Measurements from ENCODE around the gene TMPRSS6.
"Not testable (repeated sequence)": the region's sequence is repeated elsewhere in the genome, so short reads cannot be mapped to it uniquely, and the experiment has no call there.

Gene TMPRSS6

DNA sequence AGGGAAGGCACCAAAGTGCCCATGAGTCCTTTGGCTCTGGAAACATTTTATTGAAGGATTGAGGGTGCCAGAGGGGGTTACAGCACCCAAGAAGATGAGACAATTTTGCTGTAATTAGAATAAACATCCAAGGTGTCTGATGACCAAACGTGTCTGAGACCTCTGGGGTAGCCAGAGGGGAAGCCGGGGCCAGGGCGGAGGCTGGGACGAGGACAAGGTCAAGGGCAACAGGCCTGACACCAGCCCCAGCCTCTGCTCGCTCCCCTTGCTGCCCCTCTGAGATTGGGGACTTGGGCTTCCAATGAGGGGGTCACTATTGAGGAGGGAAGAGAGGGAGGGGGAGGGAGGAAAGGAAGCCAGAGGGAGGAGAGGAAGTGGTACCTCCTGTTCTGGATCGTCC lies 25.6 kb downstream of the TMPRSS6 start:
- no peak for DNase-seq

DNA sequence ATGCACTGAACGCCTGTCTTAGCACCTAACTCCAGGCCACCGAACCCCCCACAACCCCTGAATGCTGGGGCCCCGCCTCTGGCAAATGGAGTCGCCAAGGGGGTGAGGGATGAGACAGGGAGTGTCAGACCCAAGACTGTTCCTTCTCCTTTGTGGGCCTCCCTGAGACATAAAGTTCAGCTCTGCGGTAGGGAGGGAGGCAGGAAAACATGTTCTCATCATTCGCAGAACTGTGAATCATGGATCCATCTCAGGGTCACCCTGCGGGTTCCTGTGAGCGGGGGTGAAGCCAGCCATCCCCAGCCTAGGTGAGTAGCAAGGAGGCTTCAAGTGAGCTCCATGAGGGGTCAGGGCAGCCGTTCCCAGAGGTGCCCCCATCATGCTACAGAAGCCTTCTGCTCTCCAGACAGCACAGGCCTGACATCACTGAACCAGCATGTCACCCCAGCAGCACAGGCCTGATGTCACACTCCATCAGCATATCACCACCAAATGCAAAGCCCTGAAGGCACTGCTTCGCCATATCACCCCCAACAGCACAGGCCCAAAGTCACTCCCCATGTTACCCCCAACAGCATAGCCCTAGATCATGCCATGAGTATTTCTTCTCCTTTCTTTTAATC lies 27.2 kb downstream of the TMPRSS6 start:
- DNase-seq, result no peak

DNA sequence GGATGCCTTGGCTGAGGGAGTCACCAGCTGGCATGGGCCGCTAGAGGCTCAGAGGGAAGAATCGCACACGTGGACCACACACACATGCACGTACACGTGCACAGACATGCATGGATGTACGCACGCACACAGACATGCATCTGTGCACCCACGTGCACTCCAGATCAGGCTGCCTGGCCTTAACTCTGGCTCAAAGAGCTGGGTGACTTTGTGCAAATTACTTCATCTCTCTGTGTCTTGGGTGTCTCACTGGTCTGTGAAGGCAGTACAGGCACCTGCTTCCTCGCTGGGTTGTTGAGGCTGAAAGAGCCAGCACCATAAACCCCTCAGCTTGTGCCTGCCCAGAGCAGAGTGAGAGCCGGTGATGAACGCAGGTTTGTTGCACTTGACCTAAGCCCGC lies 28.7 kb downstream of the TMPRSS6 start:
- no peak for DNase-seq

DNA sequence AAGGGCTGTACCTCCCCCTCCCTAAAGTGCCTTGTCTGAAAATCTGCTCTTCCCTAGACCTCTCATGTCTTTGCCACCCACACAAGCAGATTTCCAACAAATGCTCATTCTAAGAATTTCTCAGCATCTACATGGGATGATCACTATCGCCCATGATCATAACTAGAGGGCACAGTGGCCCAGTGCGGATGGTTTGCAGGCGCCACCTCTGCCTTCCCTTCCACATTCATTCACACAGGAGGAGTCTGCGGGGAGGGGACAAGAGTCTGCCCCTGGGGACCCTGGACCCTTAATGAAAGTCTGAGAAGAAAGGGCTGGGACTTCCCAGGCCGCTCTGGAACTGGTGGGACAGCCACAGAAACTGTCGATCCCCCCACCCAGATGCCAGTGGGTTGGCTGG lies 29.1 kb downstream of the TMPRSS6 start:
- peak; percentile 39 for DNase-seq

DNA sequence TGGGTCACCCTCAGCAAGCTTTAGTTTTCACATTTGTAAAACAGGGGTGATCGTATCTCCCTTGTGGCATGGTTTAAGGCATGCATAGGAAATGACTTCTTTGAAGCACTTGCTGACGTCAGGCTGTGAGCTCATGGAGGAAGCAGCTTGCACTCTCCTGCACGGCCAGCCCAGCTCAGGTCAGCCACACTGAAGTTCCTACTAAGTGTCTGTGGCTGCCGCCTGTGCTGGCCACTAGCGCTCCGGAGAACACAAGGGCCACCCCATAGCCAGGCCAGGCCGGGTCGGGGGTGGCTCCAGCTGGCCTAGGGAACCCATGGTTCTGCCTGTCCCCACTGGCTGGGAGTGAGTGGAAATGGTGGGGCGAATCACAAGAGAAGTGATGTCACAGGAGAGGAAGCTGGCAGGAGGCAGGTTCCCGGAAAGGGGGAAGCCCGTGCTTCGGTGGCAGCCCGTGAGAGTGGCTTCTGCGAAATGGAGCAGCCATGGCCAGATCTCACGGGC lies 29.8 kb downstream of the TMPRSS6 start:
- DNase-seq, result peak; percentile 90

DNA sequence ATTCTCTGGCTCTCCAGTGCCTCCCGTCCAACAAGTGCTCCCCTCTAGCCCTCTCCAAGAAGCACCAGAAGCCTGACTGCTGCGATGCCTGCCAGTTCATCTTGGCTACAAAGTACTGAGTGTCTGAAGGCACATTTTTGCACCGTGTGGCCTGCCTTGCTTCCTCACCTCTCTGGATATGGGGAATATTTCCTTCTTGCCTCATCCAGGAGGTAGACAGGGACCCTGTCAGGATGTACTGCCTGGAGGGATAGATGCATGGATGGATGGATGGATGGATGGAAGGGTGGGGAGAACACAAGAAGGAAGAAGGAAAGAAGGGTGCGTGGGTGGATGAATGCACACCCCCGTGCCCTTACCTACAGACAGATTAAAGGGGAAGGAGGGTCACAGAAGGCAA lies 30.4 kb downstream of the TMPRSS6 start:
- peak; percentile 51 for DNase-seq

DNA sequence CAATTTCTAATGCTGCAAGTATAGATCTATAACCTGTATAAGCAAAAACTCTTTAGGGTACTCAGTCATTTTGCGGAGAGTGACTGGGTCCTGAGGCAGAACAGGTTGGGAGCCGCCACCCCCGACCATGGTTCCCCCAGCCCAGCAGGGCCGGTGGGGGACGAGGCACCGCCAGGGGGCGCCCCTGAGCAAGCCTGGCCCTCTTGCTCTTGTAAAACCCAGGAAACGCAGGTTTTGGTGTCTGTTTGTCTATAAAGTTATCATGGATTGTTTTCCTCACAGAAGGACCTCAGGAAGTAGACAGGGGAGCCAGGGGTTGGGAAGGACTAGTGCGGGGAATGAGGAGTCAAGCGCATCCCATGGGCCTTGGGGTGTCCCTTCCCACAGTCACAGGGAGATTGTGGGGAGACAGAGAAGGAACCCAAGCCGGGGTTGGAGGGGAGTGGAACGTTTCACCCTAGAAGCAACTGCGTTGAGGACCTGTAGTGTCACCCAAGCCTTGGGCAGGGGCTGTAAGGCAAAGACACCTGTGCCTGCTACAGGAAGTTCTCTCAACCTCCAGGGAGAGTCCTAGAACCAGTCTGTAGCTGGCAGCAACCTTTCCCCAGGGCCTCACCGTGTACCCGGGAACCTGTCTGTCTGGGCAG lies 31.6 kb downstream of the TMPRSS6 start:
- DNase-seq, result peak; percentile 92

DNA sequence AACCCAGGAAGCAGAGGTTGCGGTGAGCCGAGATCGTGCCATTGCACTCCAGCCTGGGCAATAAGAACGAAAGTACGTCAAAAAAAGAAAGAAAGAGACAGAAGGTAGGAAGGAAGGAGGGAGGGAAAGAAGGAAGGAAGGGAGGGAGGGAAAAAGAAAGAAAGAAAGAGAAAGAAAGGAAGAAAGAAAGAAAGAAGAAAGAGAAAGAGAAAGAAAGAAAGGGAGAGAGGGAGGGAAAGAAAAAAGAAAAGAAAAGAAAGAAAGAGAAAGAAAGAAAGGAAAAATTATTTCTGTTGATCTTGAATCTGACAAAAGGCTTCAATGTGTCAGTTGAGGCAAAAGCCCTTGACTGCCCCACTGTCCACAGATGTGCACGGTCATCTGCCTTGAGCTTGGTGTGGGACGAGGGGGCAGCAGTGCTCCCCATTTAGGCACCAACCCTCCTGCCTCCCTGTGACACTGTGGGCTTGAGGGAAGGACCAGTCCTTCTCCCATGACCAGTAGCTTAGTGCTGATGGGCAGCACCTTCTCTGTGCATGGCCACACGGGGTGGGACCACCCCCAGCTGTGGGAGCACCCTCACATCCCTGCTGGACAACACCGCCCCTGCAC lies 33.6 kb downstream of the TMPRSS6 start:
- no peak for DNase-seq

DNA sequence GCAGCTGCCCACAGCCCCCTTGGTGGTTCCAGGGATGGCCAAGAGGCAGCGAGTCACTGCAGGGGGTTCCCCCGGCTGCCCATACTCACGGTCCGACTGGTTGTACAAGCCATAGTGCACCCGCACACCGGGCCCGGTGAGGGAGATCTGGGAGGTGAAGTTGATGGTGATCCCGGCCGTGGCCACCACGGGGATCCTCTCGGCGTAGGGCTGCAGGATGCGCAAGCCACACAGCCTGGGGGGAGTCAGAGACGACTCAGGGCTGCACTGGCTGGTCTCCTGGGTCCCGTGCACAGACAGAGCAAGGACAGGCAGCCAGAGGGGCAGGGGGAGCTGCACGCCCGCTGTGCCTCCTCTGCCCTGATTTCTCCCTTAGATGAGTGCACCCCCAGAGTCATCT lies 34.5 kb downstream of the TMPRSS6 start:
- no peak for DNase-seq

DNA sequence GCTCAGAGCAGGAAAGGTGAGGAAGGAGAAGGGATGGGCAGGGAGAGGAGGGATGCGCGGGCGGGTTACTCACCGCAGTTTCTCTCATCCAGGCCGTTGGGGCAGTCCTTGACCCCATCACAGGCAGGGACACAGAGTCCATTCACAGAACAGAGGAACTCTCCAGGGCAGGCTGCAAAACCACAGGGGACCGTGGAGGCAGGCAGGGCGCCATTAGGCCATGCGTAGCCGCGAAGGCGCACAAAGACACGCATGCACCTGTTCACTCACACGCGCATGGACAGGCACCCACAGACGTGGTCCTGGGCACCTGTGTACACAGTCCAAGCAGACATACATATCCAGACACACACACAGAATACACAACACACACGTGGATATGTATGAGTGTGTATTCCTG lies 35.0 kb downstream of the TMPRSS6 start:
- no peak for DNase-seq

DNA sequence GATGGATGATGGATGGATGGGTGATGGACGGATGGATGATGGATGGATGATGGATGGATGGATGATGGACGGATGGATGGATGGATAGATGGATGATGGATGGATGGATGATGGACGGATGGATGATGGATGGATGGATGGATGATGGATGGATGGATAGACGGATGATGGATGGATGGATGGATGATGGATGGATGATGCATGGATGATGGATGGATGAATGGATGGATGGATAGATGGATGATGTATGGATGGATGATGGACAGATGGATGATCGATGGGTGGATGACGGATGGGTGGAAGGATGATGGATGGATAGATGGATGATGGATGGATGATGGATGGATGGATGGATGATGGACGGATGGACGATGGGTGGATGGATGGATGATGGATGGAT lies 36.8 kb downstream of the TMPRSS6 start:
- no peak for DNase-seq

DNA sequence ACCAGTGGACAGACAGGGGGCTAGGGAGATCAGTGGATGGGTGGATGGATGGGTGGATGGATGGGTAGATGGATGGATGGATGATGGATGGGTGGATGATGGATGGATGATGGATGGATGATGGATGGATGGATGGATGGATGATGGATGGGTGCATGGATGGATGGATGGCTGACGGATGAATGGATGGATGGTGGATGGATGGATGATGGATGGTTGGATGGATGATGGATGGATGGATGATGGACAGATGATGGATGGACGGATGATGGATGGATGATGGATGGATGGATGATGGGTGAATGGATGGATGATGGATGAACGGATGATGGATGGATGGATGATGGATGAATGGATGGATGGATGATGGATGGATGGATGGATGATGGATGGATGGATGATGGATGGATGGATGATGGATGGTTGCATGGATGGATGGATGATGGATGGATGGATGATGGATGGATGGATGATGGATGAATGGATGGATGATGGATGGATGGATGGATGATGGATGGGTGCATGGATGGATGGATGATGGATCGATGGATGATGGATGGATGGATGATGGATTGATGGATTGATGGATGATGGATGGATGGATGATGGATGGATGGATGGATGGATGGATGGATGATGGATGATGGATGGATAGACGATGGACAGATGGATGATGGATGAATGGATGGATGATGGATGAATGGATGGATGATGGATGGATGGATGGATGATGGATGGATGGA lies 37.5 kb downstream of the TMPRSS6 start:
- DNase-seq, result not testable (repeated sequence)

DNA sequence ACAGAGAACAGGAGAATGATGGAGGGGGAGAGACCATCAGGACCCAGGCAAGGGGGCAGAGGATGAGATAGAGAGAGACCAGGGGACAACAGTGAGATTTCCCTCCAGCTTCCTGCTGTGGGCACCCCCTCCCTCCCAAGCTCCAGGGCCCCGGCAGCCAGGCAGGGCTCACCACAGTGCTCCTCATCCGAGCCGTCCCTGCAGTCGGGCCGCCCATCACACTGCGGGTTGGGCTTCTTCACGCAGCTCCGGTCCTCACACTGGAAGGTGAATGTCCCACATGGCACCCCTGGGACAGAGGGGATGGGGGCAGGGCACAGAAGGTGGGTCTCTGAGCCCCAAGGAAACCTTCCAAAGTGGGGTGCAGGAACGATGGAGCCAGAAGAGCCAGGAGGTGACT lies 38.8 kb downstream of the TMPRSS6 start:
- DNase-seq, result no peak

DNA sequence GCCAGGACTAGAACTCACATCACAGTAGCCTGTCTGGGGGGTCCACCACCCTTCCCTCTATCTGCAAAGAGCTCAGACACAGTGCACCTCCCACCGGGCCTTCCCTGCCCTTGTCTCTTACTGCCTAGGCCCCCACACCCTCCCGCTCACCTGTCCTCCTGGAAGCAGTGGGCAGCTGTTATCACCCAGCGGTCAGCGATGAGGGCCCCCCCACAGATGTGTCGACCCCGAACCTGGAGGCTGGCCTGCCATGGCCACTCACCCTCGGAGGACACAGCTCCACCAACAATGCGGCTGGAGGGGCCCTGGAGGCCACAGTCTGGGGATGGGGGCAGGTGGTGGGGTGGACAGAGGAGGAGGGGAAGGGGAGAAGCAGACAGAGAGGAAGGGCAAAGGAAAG lies 39.2 kb downstream of the TMPRSS6 start:
- no peak for DNase-seq

DNA sequence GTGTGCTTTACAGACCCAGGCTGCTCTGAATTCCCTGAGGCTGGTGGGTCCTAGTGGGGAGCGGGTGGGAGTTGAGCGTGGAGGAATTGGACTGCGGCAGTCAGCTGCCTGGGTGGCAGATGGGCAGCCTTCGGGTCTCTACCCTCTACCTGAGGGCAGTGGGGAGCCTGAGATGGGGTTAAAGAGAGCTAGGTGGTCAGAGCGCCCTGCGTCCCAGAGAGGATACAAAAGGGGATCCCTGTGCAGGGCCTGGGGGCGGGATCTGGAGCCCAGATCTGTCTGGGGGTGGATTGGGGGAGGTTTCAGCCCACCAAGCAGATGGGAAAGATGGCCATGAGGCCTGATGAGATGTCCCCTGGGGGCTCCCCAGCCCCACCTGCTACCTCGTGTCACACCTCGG lies 39.8 kb downstream of the TMPRSS6 start:
- DNase-seq, result no peak

DNA sequence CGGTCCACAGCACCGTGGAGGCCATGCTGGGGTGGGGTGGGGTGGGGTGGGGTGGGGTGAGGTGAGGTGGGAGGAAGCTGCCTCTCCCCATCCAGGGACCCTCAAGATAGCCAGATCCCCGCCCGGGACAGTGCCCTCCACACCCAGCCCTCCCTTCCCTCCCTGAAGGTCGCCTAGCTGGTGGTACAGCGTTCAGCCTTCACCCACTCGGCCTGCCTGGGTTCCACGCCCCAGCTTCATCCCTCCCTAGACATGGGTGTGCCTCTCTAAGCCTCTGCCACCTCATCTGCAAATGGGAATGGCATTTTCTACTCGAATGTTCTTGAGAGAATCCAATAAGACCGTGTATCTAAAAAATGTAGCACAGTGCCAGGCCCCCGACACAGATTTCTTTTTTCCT lies 40.2 kb downstream of the TMPRSS6 start:
- no peak for DNase-seq

DNA sequence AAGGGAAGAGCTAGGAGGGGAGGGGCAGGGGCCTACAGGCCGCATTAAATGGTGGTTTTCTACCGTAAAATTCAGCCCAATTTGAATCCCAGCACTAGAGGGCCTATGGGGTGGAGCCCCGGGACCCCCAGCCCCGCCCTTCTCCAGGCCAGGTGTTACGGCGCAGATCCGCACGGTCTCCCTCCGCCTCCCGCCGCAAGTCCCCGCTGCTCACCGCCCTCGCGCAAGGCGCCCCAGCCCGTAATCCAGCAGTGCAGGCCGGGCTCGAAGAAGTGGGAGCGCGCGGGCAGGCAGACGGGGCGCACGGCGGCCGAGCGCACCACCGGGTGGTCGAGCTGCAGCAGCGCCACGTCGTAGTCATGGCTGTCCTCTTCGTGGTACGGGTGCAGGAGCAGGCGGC lies 40.7 kb downstream of the TMPRSS6 start:
- no peak for DNase-seq

DNA sequence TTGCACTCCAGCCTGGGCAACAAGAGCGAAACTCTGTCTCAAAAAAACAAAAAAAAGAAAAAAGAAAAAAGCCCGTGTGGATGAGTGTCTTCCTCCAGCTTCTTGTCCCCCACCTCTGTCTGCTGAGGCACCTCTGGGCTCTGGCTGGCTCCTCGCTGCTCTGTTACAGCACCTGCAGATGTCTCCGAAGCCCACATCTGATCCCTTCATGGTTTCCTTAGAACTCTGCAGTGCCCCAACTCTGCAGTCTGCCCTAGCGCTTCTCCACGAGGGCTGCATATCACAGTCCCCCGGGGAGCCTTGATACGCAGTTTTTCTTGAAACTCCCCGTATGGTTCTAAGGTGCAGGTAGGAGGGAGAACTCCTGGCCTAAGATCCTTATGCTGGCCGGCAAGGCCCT lies 42.1 kb downstream of the TMPRSS6 start:
- no peak for DNase-seq

DNA sequence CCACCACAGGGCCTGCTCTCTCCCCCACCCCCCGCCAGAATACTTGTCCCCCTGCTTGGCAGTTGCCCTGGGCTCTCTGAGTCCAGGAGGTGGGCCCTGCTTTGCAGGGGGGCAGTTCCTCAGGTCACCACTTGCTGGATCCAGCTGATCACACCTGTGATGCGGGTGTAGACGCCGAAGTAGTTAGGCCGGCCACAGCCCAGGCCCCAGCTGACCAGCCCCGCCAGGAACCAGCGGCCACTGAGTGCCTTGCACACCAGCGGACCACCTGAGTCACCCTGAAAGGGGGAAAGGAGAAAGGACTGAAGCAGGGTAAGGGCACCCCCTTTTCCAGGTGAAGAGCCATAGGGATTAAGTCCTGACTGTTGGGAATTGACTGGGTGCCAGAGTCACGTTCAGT lies 43.6 kb downstream of the TMPRSS6 start:
- DNase-seq, result no peak

DNA sequence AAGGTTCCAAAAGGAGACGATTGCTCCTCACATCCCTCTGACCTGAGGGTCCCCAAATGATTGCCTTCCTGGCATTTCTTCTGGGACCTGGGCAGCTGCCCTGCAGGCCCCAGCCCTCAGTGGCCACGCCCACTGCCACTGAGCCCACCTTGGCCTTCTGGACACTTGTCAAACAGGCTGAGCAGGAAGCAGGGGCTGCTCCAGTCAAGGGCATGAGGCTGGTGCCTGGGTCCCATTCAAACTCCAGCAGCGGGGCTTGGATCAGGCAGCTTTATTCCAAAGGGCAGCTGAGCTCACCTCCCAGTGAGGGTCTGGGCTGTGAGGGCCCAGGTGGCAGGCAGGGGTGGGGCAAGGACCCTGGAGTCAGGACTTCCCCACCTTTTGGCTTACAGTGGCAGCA lies 44.3 kb downstream of the TMPRSS6 start:
- DNase-seq, result no peak

DNA sequence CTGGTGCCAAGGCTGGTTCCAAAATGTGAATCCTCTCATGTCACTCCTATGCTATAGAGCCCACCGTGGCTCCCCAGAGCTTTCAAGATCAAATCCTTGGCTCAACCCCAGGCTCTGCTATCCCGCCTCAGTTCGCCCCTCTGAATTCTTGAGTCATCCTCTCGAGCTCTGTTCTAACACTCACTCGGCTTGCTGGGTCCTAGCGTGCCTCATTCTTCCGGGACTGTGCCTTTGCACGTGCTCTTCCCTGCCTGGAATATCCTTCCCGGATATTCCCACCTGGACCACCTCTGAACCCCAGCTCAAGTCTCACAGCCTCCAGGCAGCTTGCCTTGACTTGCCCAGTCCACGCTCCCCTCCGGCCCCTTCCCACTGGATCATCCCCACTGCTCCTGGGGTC lies 45.0 kb downstream of the TMPRSS6 start:
- DNase-seq, result no peak

DNA sequence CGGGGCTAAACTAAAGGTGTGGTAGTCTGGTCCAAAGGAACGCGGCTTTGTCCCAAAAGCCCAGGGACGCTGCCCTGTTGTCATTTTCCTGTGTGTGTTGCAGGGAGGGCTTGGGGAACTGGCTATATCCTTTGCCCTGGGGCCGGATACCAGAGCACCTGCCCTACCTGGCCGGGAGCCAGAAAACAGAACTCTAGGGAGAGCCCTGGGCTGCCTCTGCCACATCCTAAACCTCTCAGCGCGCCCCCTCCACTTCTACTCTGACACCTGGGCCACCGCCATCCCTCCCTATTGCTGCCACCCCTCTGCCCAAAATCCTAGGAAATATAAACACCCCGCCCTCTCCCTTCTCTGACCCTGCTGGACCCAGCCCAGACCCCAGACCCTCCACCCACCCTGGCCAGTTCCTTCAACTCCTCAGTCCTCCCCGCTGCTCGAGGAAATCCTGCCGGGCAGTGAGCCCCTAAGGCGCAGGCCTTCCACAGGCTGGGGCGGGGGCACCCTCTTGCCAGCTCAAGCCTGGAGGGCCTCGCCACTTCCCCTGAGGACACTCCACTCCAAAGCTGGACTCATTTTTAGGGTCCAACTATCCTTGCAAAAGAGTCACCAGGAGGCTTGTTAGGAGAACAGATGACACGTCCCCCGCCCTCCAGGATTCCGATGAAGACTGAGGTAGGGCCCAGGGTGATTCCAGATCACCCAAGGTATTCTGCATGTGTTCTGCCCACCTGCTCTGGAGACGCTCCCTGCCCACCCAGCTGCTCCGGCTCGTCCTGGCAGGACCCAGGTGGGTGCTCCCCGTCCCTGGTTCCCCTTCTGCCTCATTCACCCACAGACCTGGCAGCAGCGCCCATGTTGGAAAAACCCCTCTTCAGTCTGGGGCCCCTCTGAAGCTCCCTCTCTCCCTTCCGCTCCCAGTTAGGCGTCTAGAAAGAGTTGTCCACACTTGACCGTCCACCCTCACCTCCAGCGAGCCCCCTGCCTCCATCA lies 45.8 kb downstream of the TMPRSS6 start:
- DNase-seq, result no peak
